ENCODE data around the gene RLBP1. TPM values are rescaled to one million over a fixed set of nuclear protein-coding genes. Genes with fewer than 3 reads are reported as not detected.
A peak's percentile ranks its signal among the peaks of the same experiment; 100 is the strongest.
"Not testable (repeated sequence)": the region's sequence is repeated elsewhere in the genome, so short reads cannot be mapped to it uniquely, and the experiment has no call there.

RLBP1 gene
- polyA plus RNA-seq (2013, experiment 1 of 2; ENCODE audit: insufficient read length) = not detected
- polyA plus RNA-seq (2013, experiment 2 of 2; ENCODE audit: insufficient read length) = not detected

DNA sequence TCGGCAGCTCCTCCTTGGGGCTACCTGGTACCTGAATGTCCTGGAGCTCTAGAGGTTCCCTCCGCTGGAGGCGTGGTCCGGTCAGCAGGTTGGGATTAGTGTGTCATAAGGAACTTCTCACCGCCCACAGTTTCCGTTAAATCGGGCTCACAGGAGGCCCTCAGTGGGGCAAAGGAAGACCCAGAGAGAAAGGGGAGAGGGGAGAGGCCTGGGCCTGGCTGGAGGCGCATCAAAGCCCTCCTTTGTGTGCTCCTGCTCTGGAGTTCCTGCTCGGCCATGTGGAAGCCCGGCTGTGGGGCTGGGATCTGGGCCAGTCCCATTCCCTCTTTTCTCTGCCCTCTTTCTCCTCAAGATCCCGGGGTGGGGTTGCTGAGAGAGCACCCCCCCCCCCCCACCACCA, at the start of gene RLBP1:
Gene RLBP1 (minus strand): TSS at position 37 of the 400 bp plus-strand sequence. CDS start 2,604 bp downstream, outside the sequence.
- no peak for DNase-seq

DNA sequence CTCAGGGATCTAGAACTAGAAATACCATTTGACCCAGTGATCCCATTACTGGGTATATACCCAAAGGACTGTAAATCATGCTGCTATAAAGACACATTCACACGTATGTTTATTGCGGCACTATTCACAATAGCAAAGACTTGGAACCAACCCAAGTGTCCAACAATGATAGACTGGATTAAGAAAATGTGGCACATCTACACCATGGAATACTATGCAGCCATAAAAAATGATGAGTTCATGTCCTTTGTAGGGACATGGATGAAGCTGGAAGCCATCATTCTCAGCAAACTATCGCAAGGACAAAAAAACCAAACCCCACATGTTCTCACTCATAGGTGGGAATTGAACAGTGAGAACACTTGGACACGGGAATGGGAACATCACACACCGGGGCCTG, 28.8 kb upstream of the RLBP1 start:
- DNase-seq = not testable (repeated sequence)

- no peak for DNase-seq
Observed at GRCh38 chr15:89248584-89248983, 27.2 kb upstream of the RLBP1 start.

DNA sequence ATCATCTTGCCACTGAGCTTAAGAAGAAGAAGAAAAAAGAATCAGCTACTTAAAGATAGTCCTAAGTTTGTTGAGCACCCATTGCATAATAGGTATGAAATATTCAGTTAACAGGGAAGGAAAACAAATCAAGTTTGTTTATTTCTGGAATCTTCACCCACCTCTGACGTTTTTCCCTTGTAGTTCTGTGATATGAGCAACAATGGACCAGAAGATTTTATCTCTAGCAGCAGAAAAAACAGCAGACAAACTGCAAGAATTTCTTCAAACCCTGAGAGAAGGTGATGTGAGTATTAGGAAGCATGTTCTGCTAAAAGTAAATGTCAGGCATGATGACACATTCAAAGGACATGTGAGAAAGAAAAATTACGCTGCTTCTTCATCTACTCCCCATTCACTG, 26.1 kb upstream of the RLBP1 start:
- no peak for DNase-seq

DNA sequence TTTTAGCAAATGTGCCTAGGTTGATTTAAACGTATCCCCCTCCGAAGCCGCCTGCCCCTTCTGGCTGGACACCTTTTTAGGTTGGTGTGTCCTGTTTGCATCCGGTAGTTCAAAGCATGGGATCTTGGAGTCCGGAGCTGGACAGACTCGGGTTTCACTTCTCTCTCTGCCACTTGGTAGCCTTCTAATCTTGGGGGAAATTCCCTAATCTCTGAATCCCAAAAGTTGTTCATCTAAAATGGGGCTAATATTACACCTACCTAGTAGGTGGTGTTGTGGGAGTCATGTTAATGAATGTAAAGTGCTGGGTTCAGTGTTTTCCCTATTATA, 23.2 kb upstream of the RLBP1 start:
- no peak for DNase-seq

GRCh38 chr15:89243691-89244573, 22.6 kb upstream of the RLBP1 start, which contains the start of gene FANCI:
Gene FANCI, plus strand, starts transcription at chr15:89243979. Its CDS starts 3,669 bp downstream, at chr15:89247648.
- DNase-seq = peak; percentile 93

DNA sequence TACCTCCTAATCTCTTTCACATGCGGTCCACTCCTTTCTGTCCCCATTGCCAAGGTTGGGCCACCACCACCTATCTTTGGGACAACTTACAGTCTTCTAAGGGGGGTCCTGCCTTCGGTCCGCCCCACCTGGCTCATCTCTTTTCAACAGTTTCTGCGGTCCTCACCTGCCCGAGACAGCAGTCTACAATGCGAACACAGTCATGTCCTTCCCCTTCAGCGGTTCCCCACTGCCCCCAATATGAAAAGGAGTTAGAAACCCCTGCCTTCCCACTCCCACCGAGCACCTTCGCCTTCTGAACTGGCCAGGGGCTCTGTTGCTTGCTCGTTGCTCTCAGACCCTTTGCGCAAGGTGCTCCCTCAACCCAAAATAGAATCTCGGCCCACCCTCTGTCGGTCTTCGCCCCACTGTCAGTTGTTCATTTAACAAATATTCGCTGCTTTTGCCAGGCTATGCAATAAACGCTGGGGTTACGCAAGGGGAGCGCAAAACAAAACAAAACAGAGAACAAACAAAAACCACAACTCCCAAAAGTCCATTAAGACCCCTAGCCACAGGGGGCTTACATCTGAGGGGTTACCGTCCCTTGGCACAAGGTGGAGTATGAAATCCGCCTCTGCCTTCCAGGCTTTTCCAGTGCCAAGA, 21.8 kb upstream of the RLBP1 start:
- DNase-seq = peak; percentile 23

DNA sequence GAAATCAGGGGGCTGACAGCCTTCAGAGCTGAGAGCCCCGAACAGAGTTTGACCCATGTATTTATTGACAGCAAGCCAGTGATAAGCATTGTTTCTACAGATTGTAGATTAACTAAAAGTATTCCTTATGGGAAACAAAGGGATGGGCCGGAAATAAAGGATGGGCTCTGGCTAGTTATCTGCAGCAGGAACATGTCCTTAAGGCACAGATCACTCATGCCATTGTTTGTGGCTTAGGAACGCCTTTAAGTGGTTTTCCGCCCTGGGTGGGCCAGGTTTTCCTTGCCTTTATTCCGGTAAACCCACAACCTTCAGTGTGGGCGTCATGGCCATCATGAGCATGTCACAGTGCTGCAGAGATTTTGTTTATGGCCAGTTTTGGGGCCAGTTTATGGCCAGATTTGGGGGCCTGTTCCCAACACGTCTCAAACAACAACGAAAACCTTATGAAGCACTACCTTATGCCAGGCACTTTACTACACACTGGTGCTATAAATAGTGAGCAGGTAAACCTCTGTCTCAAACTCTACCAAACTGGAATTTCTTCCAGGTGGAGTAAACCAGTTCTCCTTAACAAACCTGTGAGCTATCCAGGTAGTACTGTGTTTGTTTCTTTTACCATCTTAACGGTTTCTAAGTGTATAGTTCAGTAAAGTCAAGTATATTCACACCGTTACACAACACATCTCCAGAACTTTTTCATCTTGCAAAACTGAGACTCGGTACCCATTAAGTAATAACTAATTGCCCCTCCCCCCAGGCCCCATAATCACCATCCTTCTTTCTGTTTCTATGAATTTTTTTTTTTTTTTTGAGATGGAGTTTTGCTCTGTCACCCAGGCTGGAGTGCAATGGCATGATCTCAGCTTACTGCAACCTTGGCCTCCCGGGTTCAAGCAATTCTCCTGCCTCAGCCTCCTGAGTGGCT, 18.8 kb upstream of the RLBP1 start:
- DNase-seq = not testable (repeated sequence)

DNA sequence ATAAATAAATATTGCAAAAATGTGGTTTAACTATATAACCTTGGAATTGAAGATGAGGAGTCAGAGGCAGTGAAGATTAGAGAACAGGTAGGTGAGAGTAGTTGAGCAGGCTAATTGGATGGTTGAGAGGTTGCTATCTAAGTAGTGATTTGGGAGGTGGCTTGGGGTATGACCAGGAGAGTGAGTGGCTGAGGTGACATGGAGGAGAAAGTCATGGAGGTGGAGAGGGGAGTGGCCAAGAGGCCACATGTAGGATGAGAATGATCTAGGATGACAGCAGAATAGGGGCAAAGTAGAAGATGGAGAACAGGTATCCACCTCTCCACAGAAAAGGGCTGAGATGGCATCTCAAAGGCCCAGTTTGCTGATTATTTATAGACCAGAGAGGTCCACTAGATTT, 10.5 kb upstream of the RLBP1 start:
- no peak for DNase-seq

DNA sequence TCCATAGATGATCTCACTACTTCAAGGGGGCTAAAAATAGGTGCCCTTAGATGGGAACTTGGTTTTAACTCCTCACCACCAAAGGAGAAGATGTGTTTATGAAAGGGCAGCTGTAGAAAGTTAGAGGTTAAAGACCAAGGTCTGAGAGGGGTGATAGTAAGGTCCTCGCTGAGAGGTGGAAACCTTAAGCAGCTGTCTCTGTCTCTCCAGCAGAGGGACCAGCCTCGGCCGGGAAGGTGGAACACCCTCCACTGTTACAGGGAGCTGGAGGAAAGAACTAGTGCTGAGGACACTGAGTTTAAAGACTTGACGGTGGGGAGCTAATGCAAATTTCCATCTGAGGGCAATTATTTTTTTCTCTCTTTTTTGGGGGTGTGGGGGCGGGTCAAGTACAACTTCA, 8.9 kb upstream of the RLBP1 start:
- DNase-seq = no peak

DNA sequence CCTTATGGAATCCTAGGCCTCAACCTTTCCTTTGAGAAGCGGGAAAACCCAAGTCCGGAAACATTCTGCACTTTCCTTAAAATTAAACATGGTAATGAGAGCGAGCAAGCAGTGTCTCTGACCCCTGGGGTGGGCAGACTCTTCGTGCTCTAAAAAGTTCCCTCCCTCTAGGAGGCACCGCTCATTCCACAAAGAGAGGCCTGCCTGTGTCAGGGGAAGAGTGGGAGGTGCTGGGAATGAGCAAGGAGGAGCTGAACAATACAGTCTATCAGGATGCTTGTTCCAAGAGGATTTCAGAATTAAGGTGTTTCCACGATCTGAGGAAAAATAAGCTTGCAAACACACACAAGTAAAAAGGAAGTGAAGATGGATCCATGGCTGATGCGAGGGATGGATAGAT, 6.0 kb upstream of the RLBP1 start:
- DNase-seq = no peak

DNA sequence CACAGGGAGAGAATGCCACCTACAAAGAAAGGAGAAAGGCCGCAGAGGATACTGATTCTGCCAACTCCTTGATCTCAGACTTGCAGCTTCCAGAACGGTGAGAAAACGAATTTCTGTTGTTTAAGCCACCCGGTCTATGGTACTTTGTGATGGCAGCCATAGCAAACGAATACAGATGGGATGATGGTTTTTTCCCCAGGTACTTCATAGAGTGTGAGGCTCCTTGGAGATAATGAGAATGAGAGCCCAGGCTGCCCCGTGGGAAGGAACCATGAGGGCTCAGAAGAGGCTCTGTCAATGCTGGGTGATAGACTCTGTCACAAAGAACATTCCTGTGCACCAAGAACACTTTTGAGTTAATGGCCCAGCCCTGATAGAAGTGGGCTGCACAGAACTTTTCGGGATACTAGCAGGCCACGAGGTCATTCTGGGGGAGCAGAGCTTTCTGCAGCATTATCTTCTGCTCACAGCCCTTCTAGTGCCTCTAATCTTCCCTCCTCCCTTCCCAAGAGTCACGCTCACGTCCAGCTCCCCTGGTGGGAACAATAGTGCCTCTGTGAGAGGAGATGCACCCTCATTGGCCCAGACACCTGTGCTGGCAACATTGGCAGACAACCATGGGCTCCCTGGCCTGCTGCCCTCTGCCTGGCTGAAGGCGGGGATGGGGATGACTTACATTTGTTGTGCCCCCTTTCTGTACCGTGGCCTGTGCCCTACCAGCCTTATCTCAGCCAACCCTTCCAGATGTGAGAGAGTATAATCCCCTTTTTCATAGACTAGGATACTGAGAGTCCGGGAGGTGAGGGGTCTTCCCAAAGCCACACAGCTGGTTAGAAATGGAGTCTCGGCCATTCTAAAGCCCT, 5.2 kb upstream of the RLBP1 start:
- DNase-seq = no peak

- DNase-seq = no peak
Observed at GRCh38 chr15:89225588-89225987, 4.2 kb upstream of the RLBP1 start.

GRCh38 chr15:89218531-89218930, 2.8 kb downstream of the RLBP1 start:
- DNase-seq = no peak

DNA sequence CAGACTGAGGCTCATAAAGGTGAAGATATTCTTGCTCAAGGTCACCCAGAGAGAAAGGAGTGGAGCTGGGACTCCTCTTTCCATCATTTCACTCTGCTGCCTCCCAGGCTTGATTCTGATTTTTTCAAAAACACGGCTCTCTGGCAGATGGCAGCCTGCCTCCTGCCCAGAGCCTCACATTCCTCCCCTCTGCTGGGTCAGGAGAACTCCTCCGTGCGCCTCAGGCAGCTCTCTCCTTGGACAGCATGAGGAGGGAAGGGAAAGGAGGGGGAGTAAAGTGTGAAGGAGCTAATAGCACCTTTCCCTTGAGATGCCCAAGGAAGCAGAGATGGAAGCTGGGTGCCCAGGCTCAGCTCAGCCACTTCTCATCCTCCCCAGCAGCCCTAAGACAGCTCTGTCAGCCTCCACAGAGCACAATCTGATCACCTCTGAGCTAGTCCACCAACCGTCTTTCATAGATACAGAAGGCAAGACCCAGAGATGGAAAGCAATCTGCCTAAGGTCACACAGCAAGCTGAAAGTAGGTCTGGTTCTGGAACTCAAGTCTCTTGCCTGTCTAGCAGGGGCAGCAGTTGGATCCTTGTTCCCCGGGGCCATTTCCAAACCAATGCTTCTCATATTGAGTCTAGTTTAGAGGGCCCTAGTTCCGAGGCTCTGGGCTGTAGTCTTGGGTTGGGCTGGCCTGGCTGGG, 3.5 kb downstream of the RLBP1 start:
- DNase-seq = no peak

DNA sequence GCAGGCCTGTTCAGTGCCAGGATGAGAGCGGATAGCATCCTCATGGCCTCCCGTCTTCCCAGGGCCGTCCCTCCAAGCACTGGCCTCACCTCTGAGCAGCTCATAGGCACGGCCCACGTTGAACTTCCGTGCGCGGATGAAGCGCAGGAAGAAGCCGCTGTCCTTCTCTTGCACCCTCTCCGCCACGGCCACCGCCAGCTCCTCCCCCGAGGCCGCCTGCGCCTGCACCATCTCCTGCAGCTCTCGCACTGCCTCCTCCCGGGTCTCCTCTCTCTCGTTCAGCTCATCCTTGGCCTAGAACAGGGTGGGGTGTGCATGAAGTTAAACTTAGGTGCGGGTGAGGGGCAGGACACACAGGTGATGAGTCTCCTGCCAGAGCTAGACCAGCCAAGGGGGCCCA, 4.3 kb downstream of the RLBP1 start:
- DNase-seq = no peak

DNA sequence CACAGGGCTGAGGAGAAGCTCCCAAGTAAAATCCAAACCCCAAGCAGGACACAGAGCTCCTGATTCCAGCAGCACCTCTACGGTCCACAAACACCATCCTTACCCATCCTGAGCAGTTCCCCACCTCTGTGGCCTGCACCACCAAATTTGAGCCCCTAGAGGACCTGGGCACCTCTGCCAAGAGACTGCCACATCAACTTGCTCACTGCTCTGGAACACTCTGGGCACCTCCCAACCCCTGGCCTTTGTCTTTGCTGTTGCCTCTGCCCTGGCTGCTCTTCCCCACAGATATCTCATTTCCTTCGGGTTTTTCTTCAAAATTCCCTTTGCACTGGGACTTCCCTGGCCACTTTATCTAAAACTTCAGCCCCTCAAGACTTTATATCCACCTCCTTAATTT, 5.8 kb downstream of the RLBP1 start:
- DNase-seq = no peak

DNA sequence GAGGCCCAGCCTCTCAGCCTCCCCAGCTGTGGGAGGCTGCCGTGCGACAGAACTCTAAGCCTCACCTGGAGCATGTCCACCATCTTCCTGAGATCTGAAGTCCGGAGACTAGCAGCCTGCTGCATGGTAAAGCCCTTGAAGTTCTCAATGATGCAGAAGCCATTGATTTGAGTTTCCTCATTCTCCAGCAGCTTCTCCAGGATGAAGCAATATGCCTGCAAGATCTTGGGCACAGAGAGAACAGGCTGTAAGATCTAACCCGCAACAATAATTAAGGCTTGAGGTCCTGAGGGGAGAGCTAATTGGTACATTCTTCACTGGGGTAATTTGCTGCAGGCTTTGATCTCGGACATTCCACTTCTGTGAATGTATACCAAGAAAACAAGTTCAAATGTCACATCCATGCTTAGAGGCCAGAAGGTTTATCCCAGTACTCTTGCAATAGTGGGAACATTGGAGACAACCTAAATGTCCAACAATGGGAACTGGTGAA, 9.7 kb downstream of the RLBP1 start:
- DNase-seq = no peak

DNA sequence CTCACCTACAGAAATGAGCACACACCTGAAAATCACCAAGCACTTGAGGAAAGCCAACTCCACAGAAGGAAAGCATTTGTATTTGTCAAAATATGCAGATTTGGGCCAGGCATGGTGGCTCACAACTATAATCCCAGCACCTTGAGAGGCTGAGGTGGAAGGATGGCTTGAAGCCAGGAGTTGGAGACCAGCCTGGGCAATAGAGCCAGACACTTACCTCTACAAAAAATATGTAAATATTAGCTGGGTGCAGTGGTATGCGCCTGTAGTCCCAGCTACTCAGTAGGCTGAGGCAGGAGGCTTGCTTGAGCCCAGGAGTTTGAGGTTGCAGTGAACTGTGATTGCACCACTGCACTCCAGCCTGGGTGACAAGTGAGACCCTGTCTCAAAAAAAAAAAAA, 12.3 kb downstream of the RLBP1 start:
- no peak for DNase-seq

DNA sequence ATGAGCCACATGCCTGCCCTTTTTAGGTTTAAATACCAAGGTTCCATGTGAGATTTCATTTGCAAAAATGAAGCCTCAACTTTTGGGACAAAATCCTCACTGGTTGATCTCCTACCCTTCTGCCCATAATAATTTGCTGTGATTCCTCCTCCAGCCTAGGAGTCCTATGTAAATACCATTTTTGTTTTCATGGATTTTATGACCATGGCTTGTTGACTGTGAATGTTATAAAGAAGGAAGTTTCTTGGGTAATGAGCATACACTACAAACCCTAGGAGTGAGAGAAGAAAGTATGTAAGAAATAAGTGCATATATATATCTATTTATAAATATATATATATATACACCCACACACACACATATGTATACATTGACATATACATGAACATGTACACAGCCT, 13.1 kb downstream of the RLBP1 start:
- DNase-seq = no peak

DNA sequence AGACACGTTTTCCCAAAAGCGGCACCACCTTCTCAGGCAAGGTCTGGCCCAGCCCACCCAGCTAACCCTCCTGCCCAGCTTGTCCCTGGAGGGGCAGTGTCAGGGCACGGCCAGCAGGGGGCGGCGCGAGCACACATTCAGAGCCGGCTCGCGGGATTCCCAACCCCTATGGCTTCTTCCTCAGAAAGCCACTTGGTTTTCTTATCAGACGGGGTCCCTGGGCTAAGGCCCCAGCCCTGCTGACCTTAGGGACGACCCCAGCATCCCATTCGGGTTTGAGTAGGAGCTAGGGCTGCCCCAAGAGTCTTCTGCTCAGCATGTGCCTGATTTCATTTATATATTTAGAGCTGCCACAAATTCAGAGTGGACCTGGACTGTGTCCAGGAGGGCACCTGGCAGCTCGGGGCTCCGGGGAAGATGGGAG, 14.5 kb downstream of the RLBP1 start:
- DNase-seq = peak; percentile 70
